Panc1 (cell line): ENCODE results near the gene OR51B5. TPM values are rescaled to one million over a fixed set of nuclear protein-coding genes. Genes with fewer than 3 reads are reported as not detected.

Experiments used
- ATAC-seq: fragments of 200-7000 bp; cut with Tn5 transposase; 2 replicates; pipeline ENCODE4 v1.9.1; 2020; ENCODE audit warnings: mild to moderate bottlenecking, moderate library complexity
- BruUV-seq: library from RNA; stranded (reverse); fragments of 400-500 nt; replicated peaks from 2 replicates; lab custom pipeline; 2021; lab: Mats Ljungman, UMichigan
- CTCF ChIA-PET: fragments of 300-600 bp; sonication (Branson Sonifier 250); formaldehyde crosslinking; loops from one replicate; lab custom pipeline; 2022; ENCODE audit warnings: antibody characterized with exemption; lab: Charles Lee
- POLR2A ChIA-PET: fragments of 300-600 bp; sonication (Branson Sonifier 250); formaldehyde crosslinking; loops from one replicate; lab custom pipeline; 2022; ENCODE audit warnings: antibody characterized with exemption; lab: Charles Lee
- DNase-seq: peaks from one replicate; pipeline ENCODE4 v3.0.0-alpha.2; 2010; ENCODE audit warnings: low read depth, low spot score
- H3K27ac ChIP-seq: 2 replicates; pipeline ENCODE4 v1.5.1; 2011; ENCODE audit warnings: mild to moderate bottlenecking, low read length, inconsistent platforms
- H3K27me3 ChIP-seq: fragments of 200-500 bp; sonication (Bioruptor generic); 2 replicates; pipeline ENCODE4 v1.6.0; 2014; ENCODE audit warnings: low read length, inconsistent platforms; ENCODE audit not compliant: control insufficient read depth, insufficient read depth
- H3K36me3 ChIP-seq: fragments of 200-500 bp; sonication (Bioruptor generic); 2 replicates; pipeline ENCODE4 v1.5.1; 2014; ENCODE audit warnings: inconsistent platforms, mild to moderate bottlenecking, low read length, moderate library complexity; ENCODE audit not compliant: control insufficient read depth, insufficient read depth
- H3K4me1 ChIP-seq: 2 replicates; pipeline ENCODE4 v1.5.1; 2011; ENCODE audit warnings: inconsistent platforms, mild to moderate bottlenecking, low read length, moderate library complexity; ENCODE audit not compliant: control insufficient read depth, insufficient read depth
- H3K4me3 ChIP-seq, 2 experiments: 2 replicates each; pipeline ENCODE4 v1.5.1; 2011 to 2012; ENCODE audit warnings: low read depth in 2 of 2, low read length in 2 of 2, mild to moderate bottlenecking in 2 of 2, inconsistent platforms in 1 of 2, moderate library complexity in 1 of 2
- H3K9me3 ChIP-seq: fragments of 200-500 bp; sonication (Bioruptor generic); 2 replicates; pipeline ENCODE4 v1.5.1; 2014; ENCODE audit warnings: low read depth, mild to moderate bottlenecking, inconsistent platforms, low read length, moderate library complexity; ENCODE audit not compliant: control insufficient read depth, insufficient read depth
- CTCF ChIP-seq: fragments of 450-650 bp; IDR thresholded peaks from 2 replicates; pipeline ENCODE4 v1.5.1; 2017; ENCODE audit warnings: mild to moderate bottlenecking
- POLR2AphosphoS5 ChIP-seq: IDR thresholded peaks from 2 replicates; pipeline ENCODE4 v1.6.1; 2012; ENCODE audit warnings: mild to moderate bottlenecking, low read depth, low read length, moderate library complexity
- REST ChIP-seq, 2 experiments: IDR thresholded peaks; 2 replicates each; pipeline ENCODE4 v1.6.1; 2011 to 2012; ENCODE audit warnings: low read depth in 2 of 2, control low read depth in 1 of 2, low read length in 1 of 2, mild to moderate bottlenecking in 1 of 2, moderate library complexity in 1 of 2; ENCODE audit not compliant: insufficient read depth in 1 of 2
- SIN3A ChIP-seq: IDR thresholded peaks from 2 replicates; pipeline ENCODE4 v1.6.1; 2012; ENCODE audit warnings: low read depth, mild to moderate bottlenecking, low read length, moderate library complexity, borderline replicate concordance; ENCODE audit not compliant: insufficient read depth
- TCF7L2 ChIP-seq: IDR thresholded peaks from 2 replicates; pipeline ENCODE4 v1.6.1; 2011; ENCODE audit warnings: mild to moderate bottlenecking, low read depth, low read length, inconsistent platforms
- in situ Hi-C: cut with HindIII; loops from 2 replicates; pipeline ENCODE4 v1.10.0; 2016; ENCODE audit warnings: low sequenced_read_pairs, low pct_unique_long_range_greater_than_20kb
- intact Hi-C: fragments of 100-400 bp; cut with micrococcal nuclease; formaldehyde crosslinking; loops from one replicate; pipeline ENCODE4 v1.10.0; 2022; ENCODE audit not compliant: unreplicated experiment
- total RNA-seq: library from RNA; stranded (reverse); gene quantifications from one replicate; pipeline ENCODE4 v1.2.1, GENCODE V29; 2021; ENCODE audit not compliant: unreplicated experiment

OR51B5 gene
- total RNA-seq, 1 experiment from 2014 or later, result not detected

GRCh38 chr11:5310423-5310822 is 32.9 kb downstream of the OR51B5 start:
- no peaks in the 10 kb centered on the region; the same call in 1 of the 2 replicates for H3K27me3 ChIP-seq
- H3K9me3 ChIP-seq, result no peaks in the 10 kb centered on the region
- no peak for ATAC-seq
- intact Hi-C loops, result no loop called here
- POLR2A ChIA-PET, result no interaction called here
- no peak for DNase-seq
- no peak overlapping the region for H3K4me3 ChIP-seq
- CTCF ChIA-PET, result no interaction called here
- no peak for TF ChIP-seq SIN3A
- TF ChIP-seq REST (IDR thresholded peaks at IDR 0.05; ENCODE audit: insufficient read depth in 1 of 2, low read depth in 2 of 2, low read length in 1 of 2), result no peak
- TF ChIP-seq CTCF, result no peak
- TF ChIP-seq POLR2AphosphoS5, result no peak
- BruUV-seq, result no TSS peak
- H3K36me3 ChIP-seq, result no peaks in the 10 kb centered on the region
- no peak overlapping the region for H3K27ac ChIP-seq
- in situ Hi-C loops, result no loop called here
- no peaks in the 10 kb centered on the region for H3K4me1 ChIP-seq

- TF ChIP-seq TCF7L2 (no peak), REST (IDR thresholded peaks at IDR 0.05; ENCODE audit: insufficient read depth in 1 of 2, low read depth in 2 of 2, low read length in 1 of 2) (no peak), CTCF (no peak), SIN3A (no peak), POLR2AphosphoS5 (no peak)
- H3K36me3 ChIP-seq, result no peaks in the 10 kb centered on the region
- DNase-seq, result no peak
- H3K4me3 ChIP-seq, result no peak overlapping the region
- ChIA-PET POLR2A (no interaction called here), CTCF (no interaction called here)
- no peak overlapping the region for H3K27ac ChIP-seq
- no peaks in the 10 kb centered on the region; the same call in 1 of the 2 replicates for H3K27me3 ChIP-seq
- no peaks in the 10 kb centered on the region for H3K4me1 ChIP-seq
- ATAC-seq, result no peak
- intact Hi-C loops (no loop called here), in situ Hi-C loops (no loop called here)
- H3K9me3 ChIP-seq, result no peaks in the 10 kb centered on the region
- no TSS peak for BruUV-seq
Observed at GRCh38 chr11:5307256-5308019, 35.9 kb downstream of the OR51B5 start.
